UCSD-AML1 (cell line): ENCODE measurements around the gene ADAM22.
"Not testable (repeated sequence)": the region's sequence is repeated elsewhere in the genome, so short reads cannot be mapped to it uniquely, and the experiment has no call there.

Source experiments
- DNase-seq: peaks from one replicate; lab custom pipeline; 2025; ENCODE audit not compliant: unreplicated experiment; lab: John Stamatoyannopoulos, UW

Gene ADAM22

GRCh38 chr7:88159741-88160140 lies 225.7 kb downstream of the ADAM22 start:
- DNase-seq = not testable (repeated sequence)

GRCh38 chr7:88165697-88166096 lies 231.6 kb downstream of the ADAM22 start:
- no peak for DNase-seq

GRCh38 chr7:88167223-88167622 lies 233.2 kb downstream of the ADAM22 start:
- DNase-seq = no peak

GRCh38 chr7:88167721-88168120 lies 233.7 kb downstream of the ADAM22 start:
- DNase-seq = no peak

GRCh38 chr7:88169717-88170320 lies 235.8 kb downstream of the ADAM22 start:
- no peak for DNase-seq

- DNase-seq = no peak
Measured at GRCh38 chr7:88172842-88173241, 238.8 kb downstream of the ADAM22 start.

GRCh38 chr7:88176190-88176589 lies 242.1 kb downstream of the ADAM22 start:
- no peak for DNase-seq

GRCh38 chr7:88183051-88183450 lies 249.0 kb downstream of the ADAM22 start:
- no peak for DNase-seq

GRCh38 chr7:88184848-88185304 lies 250.8 kb downstream of the ADAM22 start:
- DNase-seq = no peak

- DNase-seq = no peak
Measured at GRCh38 chr7:88185650-88186049, 251.6 kb downstream of the ADAM22 start.

GRCh38 chr7:88191911-88192310 lies 257.9 kb downstream of the ADAM22 start:
- no peak for DNase-seq

- no peak for DNase-seq
Measured at GRCh38 chr7:88200261-88200660, 266.2 kb downstream of the ADAM22 start.

GRCh38 chr7:88200789-88201188 lies 266.7 kb downstream of the ADAM22 start:
- no peak for DNase-seq

- no peak for DNase-seq
Measured at GRCh38 chr7:88201305-88201704, 267.3 kb downstream of the ADAM22 start.

- no peak for DNase-seq
Measured at GRCh38 chr7:88202278-88202677, 268.2 kb downstream of the ADAM22 start.

- DNase-seq = no peak
Measured at GRCh38 chr7:88202799-88203198, 268.7 kb downstream of the ADAM22 start.

GRCh38 chr7:88203401-88203800 lies 269.4 kb downstream of the ADAM22 start:
- no peak for DNase-seq

GRCh38 chr7:88204525-88205110 lies 270.6 kb downstream of the ADAM22 start:
- DNase-seq = no peak

GRCh38 chr7:88205179-88205578 lies 271.1 kb downstream of the ADAM22 start:
- no peak for DNase-seq

GRCh38 chr7:88206254-88206653 lies 272.2 kb downstream of the ADAM22 start:
- no peak for DNase-seq

GRCh38 chr7:88208521-88208920 lies 274.5 kb downstream of the ADAM22 start:
- DNase-seq = no peak

- DNase-seq = no peak
Measured at GRCh38 chr7:88212918-88213317, 278.9 kb downstream of the ADAM22 start.

- DNase-seq = no peak
Measured at GRCh38 chr7:88214456-88214855, 280.4 kb downstream of the ADAM22 start.
